Parathyroid adenoma (tissue), 2 donors: ENCODE measurements around the gene ACVRL1.
A peak's percentile ranks its signal among the peaks of the same experiment; 100 is the strongest.

Experiments used
- H2AFZ ChIP-seq: fragments of 300-600 bp; sonication (generic); one replicate; pipeline ENCODE4 v1.7.0; 2017; ENCODE audit warnings: antibody characterized with exemption, mild to moderate bottlenecking
- H3K27ac ChIP-seq: fragments of 300-600 bp; sonication (generic); one replicate; pipeline ENCODE4 v1.7.0; 2017
- H3K27me3 ChIP-seq: fragments of 300-600 bp; sonication (generic); one replicate; pipeline ENCODE4 v1.7.0; 2017; ENCODE audit warnings: low read length; ENCODE audit not compliant: control insufficient read depth, insufficient read depth
- H3K36me3 ChIP-seq: fragments of 300-600 bp; sonication (generic); one replicate; pipeline ENCODE4 v1.7.0; 2017; ENCODE audit warnings: low read length; ENCODE audit not compliant: control insufficient read depth, insufficient read depth
- H3K4me1 ChIP-seq: fragments of 300-600 bp; sonication (generic); one replicate; pipeline ENCODE4 v1.7.0; 2017; ENCODE audit warnings: control low read depth
- H3K4me2 ChIP-seq: fragments of 300-600 bp; sonication (generic); one replicate; pipeline ENCODE4 v1.7.0; 2017; ENCODE audit warnings: low read length
- H3K4me3 ChIP-seq: fragments of 300-600 bp; sonication (generic); one replicate; pipeline ENCODE4 v1.7.0; 2017; ENCODE audit warnings: low read depth, low read length
- H3K79me2 ChIP-seq: fragments of 300-600 bp; sonication (generic); one replicate; pipeline ENCODE4 v1.7.0; 2017; ENCODE audit warnings: control low read depth
- H3K9ac ChIP-seq: fragments of 300-600 bp; sonication (generic); one replicate; pipeline ENCODE4 v1.7.0; 2017; ENCODE audit warnings: mild to moderate bottlenecking
- H3K9me3 ChIP-seq: fragments of 300-600 bp; sonication (generic); one replicate; pipeline ENCODE4 v1.7.0; 2017; ENCODE audit warnings: low read length; ENCODE audit not compliant: control insufficient read depth
- TF ChIP-seq, protein P1 (sequence below): fragments of 300-600 bp; sonication (generic); IDR thresholded peaks from one replicate; pipeline ENCODE4 v1.7.0; 2017; ENCODE audit warnings: antibody characterized with exemption, mild to moderate bottlenecking
- donor health status: primary hyperparathyroidism.

ACVRL1 gene

GRCh38 chr12:51920046-51920445, 12.7 kb downstream of the ACVRL1 start:
- Histone ChIP-seq H3K4me2 (no peak overlapping the region), H3K27me3 (no peaks in the 10 kb centered on the region), H3K9me3 (no peaks in the 10 kb centered on the region), H3K36me3 (no peaks in the 10 kb centered on the region), H3K9ac (no peak overlapping the region), H3K4me3 (no peak overlapping the region), H3K27ac (peak overlapping the region; percentile 91), H3K4me1 (peaks cover 47% of the 10 kb centered on the region), H2AFZ (no peak overlapping the region), H3K79me2 (no peaks in the 10 kb centered on the region)
- TF ChIP-seq, protein P1, sequence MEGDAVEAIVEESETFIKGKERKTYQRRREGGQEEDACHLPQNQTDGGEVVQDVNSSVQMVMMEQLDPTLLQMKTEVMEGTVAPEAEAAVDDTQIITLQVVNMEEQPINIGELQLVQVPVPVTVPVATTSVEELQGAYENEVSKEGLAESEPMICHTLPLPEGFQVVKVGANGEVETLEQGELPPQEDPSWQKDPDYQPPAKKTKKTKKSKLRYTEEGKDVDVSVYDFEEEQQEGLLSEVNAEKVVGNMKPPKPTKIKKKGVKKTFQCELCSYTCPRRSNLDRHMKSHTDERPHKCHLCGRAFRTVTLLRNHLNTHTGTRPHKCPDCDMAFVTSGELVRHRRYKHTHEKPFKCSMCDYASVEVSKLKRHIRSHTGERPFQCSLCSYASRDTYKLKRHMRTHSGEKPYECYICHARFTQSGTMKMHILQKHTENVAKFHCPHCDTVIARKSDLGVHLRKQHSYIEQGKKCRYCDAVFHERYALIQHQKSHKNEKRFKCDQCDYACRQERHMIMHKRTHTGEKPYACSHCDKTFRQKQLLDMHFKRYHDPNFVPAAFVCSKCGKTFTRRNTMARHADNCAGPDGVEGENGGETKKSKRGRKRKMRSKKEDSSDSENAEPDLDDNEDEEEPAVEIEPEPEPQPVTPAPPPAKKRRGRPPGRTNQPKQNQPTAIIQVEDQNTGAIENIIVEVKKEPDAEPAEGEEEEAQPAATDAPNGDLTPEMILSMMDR = no peak

GRCh38 chr12:51921017-51921725, 13.9 kb downstream of the ACVRL1 start:
- no peak overlapping the region for H3K4me3 ChIP-seq
- no peaks in the 10 kb centered on the region for H3K9me3 ChIP-seq
- H3K4me2 ChIP-seq = no peak overlapping the region
- H2AFZ ChIP-seq = peak overlapping the region; percentile 48
- TF ChIP-seq, protein P1 = no peak
- no peaks in the 10 kb centered on the region for H3K27me3 ChIP-seq
- peaks cover 56% of the 10 kb centered on the region for H3K4me1 ChIP-seq
- H3K79me2 ChIP-seq = no peaks in the 10 kb centered on the region
- H3K9ac ChIP-seq = no peak overlapping the region
- peak overlapping the region; percentile 91 for H3K27ac ChIP-seq
- no peaks in the 10 kb centered on the region for H3K36me3 ChIP-seq

- Histone ChIP-seq H3K4me2 (no peak overlapping the region), H3K4me1 (peaks cover 66% of the 10 kb centered on the region), H3K79me2 (no peaks in the 10 kb centered on the region), H3K36me3 (no peaks in the 10 kb centered on the region), H2AFZ (no peak overlapping the region), H3K9me3 (no peaks in the 10 kb centered on the region), H3K4me3 (no peak overlapping the region), H3K27me3 (no peaks in the 10 kb centered on the region), H3K27ac (peak overlapping the region; percentile 91), H3K9ac (no peak overlapping the region)
- TF ChIP-seq, protein P1 = no peak
Observed at GRCh38 chr12:51922146-51922545, 14.8 kb downstream of the ACVRL1 start.

- H2AFZ ChIP-seq = peak overlapping the region; percentile 29
- no peaks in the 10 kb centered on the region for H3K36me3 ChIP-seq
- no peak overlapping the region for H3K4me3 ChIP-seq
- H3K79me2 ChIP-seq = no peaks in the 10 kb centered on the region
- H3K27me3 ChIP-seq = no peaks in the 10 kb centered on the region
- no peak overlapping the region for H3K9ac ChIP-seq
- TF ChIP-seq, protein P1 = no peak
- peak overlapping the region; percentile 45 for H3K4me2 ChIP-seq
- peaks cover 70% of the 10 kb centered on the region for H3K4me1 ChIP-seq
- H3K9me3 ChIP-seq = no peaks in the 10 kb centered on the region
- peak overlapping the region; percentile 91 for H3K27ac ChIP-seq
Observed at GRCh38 chr12:51922762-51923505, 15.6 kb downstream of the ACVRL1 start.
